22Rv1 (cell line): ENCODE data around the gene PGM5.

Source experiments
- ZFX ChIP-seq: fragments of 450-650 bp; IDR thresholded peaks from 2 replicates; pipeline ENCODE4 v1.6.1; 2017; ENCODE audit warnings: antibody characterized with exemption, borderline replicate concordance
- TF ChIP-seq, protein P1 (sequence below): fragments of 450-650 bp; IDR thresholded peaks from 2 replicates; pipeline ENCODE4 v1.5.1; 2017; ENCODE audit warnings: mild to moderate bottlenecking

DNA sequence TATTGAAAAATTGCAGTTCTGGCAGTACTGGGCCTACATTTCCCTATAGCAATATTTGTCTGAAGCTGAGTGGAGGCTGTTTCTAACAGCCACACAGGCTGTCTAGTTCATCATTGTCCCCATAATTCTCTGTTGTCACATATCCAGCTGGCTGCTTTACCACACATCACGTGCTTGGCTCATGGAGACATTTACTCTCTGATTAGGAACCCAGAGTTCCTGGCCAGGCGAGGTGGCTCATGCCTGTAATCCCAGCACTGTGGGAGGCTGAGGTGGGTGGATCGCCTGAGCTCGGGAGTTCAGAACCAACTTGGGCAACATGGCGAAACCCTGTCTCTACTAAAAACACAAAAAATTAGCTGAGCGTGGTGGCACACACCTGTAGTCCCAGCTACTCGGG, 81.4 kb downstream of the PGM5 start:
- TF ChIP-seq, protein P1, sequence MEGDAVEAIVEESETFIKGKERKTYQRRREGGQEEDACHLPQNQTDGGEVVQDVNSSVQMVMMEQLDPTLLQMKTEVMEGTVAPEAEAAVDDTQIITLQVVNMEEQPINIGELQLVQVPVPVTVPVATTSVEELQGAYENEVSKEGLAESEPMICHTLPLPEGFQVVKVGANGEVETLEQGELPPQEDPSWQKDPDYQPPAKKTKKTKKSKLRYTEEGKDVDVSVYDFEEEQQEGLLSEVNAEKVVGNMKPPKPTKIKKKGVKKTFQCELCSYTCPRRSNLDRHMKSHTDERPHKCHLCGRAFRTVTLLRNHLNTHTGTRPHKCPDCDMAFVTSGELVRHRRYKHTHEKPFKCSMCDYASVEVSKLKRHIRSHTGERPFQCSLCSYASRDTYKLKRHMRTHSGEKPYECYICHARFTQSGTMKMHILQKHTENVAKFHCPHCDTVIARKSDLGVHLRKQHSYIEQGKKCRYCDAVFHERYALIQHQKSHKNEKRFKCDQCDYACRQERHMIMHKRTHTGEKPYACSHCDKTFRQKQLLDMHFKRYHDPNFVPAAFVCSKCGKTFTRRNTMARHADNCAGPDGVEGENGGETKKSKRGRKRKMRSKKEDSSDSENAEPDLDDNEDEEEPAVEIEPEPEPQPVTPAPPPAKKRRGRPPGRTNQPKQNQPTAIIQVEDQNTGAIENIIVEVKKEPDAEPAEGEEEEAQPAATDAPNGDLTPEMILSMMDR, result no peak
- no peak for TF ChIP-seq ZFX
